Activated CD8-positive, alpha-beta memory T cell treated with anti-CD3 and anti-CD28 coated beads, Interleukin-2, amount 50 U/mL, for 24 hours (primary cell): ENCODE measurements around the gene KLRC4.
"Not testable (repeated sequence)": the region's sequence is repeated elsewhere in the genome, so short reads cannot be mapped to it uniquely, and the experiment has no call there.

ENCODE experiments used
- DNase-seq: peaks from one replicate; pipeline ENCODE4 v3.0.0-alpha.2; 2020; ENCODE audit errors: extremely low read depth

Gene KLRC4

GRCh38 chr12:10368206-10369171 is 41.1 kb downstream of the KLRC4 start:
- no peak for DNase-seq

- not testable (repeated sequence) for DNase-seq
Observed at GRCh38 chr12:10367714-10368113, 41.8 kb downstream of the KLRC4 start.

GRCh38 chr12:10366875-10367274 is 42.7 kb downstream of the KLRC4 start:
- no peak for DNase-seq

GRCh38 chr12:10365696-10366405 is 43.7 kb downstream of the KLRC4 start:
- DNase-seq: no peak

GRCh38 chr12:10364815-10365622 is 44.5 kb downstream of the KLRC4 start:
- DNase-seq: peak; percentile 43

GRCh38 chr12:10363914-10364814 is 45.4 kb downstream of the KLRC4 start:
- DNase-seq: no peak

- no peak for DNase-seq
Observed at GRCh38 chr12:10363658-10363913, 46.0 kb downstream of the KLRC4 start.

- no peak for DNase-seq
Observed at GRCh38 chr12:10362828-10363657, 46.5 kb downstream of the KLRC4 start.

GRCh38 chr12:10362325-10362724 is 47.2 kb downstream of the KLRC4 start:
- DNase-seq: no peak

GRCh38 chr12:10361622-10362021 is 47.9 kb downstream of the KLRC4 start:
- no peak for DNase-seq

- DNase-seq: no peak
Observed at GRCh38 chr12:10361084-10361483, 48.5 kb downstream of the KLRC4 start.

- no peak for DNase-seq
Observed at GRCh38 chr12:10358969-10359368, 50.6 kb downstream of the KLRC4 start.

GRCh38 chr12:10358131-10358530 is 51.4 kb downstream of the KLRC4 start:
- DNase-seq: no peak
